DND-41 (cell line): ENCODE data around the gene LRRC27.

Experiments used
- EZH2 ChIP-seq: IDR thresholded peaks from 3 replicates; pipeline ENCODE4 v1.6.1; 2012; ENCODE audit warnings: borderline replicate concordance, low read depth, mild to moderate bottlenecking, moderate library complexity, low read length, inconsistent platforms; ENCODE audit not compliant: severe bottlenecking
- TF ChIP-seq, protein P1 (sequence below): IDR thresholded peaks from 2 replicates; pipeline ENCODE4 v1.5.1; 2012; ENCODE audit warnings: borderline replicate concordance, low read length, moderate library complexity, mild to moderate bottlenecking; ENCODE audit not compliant: poor library complexity, severe bottlenecking; ENCODE audit errors: extremely low read depth

DNA sequence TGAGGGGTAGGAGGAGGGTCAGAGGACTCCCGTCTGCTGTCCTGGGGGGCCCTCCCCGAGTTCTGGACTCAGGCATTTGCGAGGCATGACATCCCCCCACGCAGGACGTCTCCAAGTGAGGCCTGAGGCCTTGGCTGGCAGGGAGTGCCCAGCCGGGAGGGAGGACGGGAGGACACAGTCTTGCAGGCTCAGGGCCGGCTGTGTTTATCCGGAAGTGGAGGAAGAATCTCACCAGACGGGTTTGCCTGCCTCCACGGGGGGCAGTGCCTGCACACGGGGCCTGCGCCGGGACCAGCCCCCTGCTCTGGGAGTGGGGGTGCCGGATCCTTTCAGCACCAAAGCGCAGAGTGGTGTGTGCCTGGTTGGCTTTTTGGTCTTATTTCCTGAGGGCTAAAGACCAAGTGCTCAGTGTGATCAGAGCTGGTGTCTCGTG lies 75.9 kb downstream of the LRRC27 start:
- TF ChIP-seq, protein P1, sequence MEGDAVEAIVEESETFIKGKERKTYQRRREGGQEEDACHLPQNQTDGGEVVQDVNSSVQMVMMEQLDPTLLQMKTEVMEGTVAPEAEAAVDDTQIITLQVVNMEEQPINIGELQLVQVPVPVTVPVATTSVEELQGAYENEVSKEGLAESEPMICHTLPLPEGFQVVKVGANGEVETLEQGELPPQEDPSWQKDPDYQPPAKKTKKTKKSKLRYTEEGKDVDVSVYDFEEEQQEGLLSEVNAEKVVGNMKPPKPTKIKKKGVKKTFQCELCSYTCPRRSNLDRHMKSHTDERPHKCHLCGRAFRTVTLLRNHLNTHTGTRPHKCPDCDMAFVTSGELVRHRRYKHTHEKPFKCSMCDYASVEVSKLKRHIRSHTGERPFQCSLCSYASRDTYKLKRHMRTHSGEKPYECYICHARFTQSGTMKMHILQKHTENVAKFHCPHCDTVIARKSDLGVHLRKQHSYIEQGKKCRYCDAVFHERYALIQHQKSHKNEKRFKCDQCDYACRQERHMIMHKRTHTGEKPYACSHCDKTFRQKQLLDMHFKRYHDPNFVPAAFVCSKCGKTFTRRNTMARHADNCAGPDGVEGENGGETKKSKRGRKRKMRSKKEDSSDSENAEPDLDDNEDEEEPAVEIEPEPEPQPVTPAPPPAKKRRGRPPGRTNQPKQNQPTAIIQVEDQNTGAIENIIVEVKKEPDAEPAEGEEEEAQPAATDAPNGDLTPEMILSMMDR, result no peak
- no peak for TF ChIP-seq EZH2
